GM12873 (cell line): ENCODE measurements around the gene TGFBI.

Experiments
- TF ChIP-seq, protein P1 (sequence below): IDR thresholded peaks from 2 replicates; pipeline ENCODE4 v1.5.1; 2012; ENCODE audit warnings: low read depth, mild to moderate bottlenecking, moderate library complexity, low read length, control low read depth; ENCODE audit not compliant: insufficient read depth; ENCODE audit errors: missing control alignments

The TGFBI gene

GRCh38 chr5:136079195-136079985 is 50.6 kb downstream of the TGFBI start:
- TF ChIP-seq, protein P1, sequence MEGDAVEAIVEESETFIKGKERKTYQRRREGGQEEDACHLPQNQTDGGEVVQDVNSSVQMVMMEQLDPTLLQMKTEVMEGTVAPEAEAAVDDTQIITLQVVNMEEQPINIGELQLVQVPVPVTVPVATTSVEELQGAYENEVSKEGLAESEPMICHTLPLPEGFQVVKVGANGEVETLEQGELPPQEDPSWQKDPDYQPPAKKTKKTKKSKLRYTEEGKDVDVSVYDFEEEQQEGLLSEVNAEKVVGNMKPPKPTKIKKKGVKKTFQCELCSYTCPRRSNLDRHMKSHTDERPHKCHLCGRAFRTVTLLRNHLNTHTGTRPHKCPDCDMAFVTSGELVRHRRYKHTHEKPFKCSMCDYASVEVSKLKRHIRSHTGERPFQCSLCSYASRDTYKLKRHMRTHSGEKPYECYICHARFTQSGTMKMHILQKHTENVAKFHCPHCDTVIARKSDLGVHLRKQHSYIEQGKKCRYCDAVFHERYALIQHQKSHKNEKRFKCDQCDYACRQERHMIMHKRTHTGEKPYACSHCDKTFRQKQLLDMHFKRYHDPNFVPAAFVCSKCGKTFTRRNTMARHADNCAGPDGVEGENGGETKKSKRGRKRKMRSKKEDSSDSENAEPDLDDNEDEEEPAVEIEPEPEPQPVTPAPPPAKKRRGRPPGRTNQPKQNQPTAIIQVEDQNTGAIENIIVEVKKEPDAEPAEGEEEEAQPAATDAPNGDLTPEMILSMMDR: peak; percentile 32

- TF ChIP-seq, protein P1: no peak
Observed at GRCh38 chr5:136080113-136080482, 51.3 kb downstream of the TGFBI start.

DNA sequence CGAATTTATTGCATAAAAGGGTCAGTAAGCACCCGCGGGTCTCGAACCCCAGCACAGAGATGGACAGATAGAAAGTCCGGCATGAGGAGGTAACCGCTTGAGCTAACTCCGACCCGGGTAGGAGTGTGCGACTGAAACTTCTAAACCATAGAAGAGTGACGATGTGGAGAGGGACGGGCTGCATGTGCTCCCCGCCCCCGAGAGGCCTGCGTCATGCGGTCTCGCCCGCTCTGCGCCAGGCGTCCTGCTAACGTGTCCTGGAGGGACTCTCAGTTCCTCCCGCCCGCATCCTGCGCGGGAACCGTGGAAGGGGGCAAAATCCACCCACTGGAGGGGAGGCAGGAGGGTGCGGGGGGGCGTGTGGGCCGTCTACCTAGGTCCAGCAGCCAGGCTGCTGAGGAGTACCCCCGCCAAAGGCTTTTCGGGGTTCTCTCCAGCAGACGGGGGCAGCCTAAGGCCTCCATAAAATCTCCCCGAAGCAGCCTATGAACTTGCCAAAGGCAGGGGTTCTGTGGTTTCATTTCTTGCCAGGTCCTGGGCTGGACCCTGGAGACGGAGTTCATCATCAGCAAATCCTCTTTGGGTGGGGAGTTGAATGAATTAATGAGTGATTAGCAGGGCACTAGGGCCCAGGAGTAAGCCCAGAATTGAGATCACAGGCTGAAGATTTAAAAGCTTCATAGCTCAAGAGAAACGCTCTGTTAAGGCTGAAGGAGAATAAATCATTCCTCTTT is 51.9 kb downstream of the TGFBI start:
- TF ChIP-seq, protein P1: no peak

DNA sequence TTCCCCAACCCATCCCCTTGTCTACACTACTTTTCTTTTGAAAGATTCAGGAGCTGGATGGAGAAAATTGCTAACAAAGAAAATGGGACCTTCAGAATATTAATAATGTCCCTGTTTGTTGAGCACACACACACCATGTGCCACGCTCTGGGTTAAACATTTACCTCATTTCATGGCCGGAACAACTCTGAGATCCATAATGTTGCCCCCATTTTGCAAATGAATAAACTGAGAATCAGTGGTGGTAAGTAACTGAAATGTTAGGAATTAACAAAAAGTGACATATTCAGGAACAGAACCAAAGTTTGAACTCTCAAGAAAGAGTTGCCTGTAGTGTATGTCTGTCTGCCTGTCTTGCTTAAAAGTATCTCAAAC is 52.4 kb downstream of the TGFBI start:
- TF ChIP-seq, protein P1: no peak

DNA sequence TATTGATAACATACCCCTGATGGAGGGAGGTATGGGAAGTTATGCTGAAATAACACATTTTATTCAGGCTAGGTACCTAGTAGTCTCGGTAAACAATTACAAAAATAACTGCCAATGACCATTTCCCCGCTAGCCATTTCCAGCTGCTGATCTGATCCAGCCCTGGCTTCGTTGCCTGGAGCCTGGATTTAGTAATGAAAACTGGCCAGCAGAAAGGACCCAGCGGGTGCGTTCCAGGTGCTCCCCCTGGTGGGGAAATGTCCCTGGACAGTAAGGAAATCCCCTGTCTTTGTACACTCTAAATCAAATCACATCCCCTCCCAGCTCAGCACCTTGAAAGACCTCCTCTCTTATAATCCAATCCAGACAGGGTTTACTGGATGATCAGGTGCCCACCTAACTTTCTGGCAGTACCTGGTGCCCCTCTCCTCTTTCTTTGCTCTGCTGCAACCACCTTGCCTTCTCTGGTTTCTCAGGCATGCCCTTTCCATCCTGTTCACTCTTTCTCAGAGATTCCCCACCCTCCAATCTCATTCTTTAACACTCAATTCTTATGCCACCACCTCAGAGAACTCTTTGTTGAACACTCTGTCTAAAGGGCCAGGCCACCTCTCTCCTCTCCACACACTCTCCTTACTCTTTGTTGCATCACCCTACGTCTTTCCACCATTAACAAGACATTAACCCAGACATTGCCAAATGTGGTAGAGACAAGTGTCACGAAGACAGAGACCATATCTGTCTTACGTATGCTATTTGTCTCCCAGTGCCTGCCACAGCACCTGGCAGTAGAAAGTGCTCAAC is 53.8 kb downstream of the TGFBI start:
- TF ChIP-seq, protein P1: peak; percentile 82

DNA sequence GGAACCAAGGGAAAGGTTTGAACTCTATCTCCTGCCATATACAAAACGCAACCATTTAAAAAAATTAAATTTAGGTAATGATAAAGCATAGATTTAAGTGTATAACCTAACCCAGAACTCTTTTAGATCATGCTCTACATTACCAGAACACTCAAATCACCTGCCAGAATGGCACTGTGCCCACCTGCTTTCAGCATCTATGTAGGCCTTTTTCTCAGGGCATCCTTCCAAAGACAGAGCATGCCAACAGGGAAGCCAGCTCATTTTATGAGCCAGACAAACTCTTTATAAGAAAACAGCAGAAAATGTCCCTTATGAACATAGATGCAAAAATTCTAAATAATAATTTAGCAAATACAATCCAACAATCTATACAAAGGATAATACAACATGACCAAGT is 55.9 kb downstream of the TGFBI start:
- TF ChIP-seq, protein P1: no peak

GRCh38 chr5:136086783-136087566 is 58.2 kb downstream of the TGFBI start:
- TF ChIP-seq, protein P1: no peak
